Astrocyte (in vitro differentiated cells and primary cell): Measurements from ENCODE around the gene GALNS. TPM values are rescaled to one million over a fixed set of nuclear protein-coding genes. Genes with fewer than 3 reads are reported as not detected.

Experiments
- DNase-seq: peaks from one replicate; pipeline ENCODE4 v3.0.0-alpha.2; 2010; ENCODE audit warnings: low read depth
- FAIRE-seq: peaks from 2 replicates; lab custom pipeline; 2011; peaks lifted over from hg19 to GRCh38; lab: Jason Lieb, UNC
- H2AFZ ChIP-seq: 2 replicates; pipeline ENCODE4 v1.6.0; 2012; ENCODE audit warnings: low read depth, low read length, inconsistent platforms
- H3K27ac ChIP-seq: 2 replicates; pipeline ENCODE4 v1.5.1; 2011; ENCODE audit warnings: low read depth, low read length, inconsistent platforms
- H3K27me3 ChIP-seq: 2 replicates; pipeline ENCODE4 v1.6.0; 2011; ENCODE audit warnings: low read length, inconsistent platforms; ENCODE audit not compliant: insufficient read depth
- H3K36me3 ChIP-seq: 2 replicates; pipeline ENCODE4 v1.5.1; 2011; ENCODE audit warnings: low read length, inconsistent platforms; ENCODE audit not compliant: insufficient read depth
- H3K4me1 ChIP-seq: 2 replicates; pipeline ENCODE4 v1.5.1; 2011; ENCODE audit warnings: low read length, inconsistent platforms; ENCODE audit not compliant: insufficient read depth
- H3K4me2 ChIP-seq: 2 replicates; pipeline ENCODE4 v1.6.0; 2012; ENCODE audit warnings: low read length, inconsistent platforms
- H3K4me3 ChIP-seq: 2 replicates; pipeline ENCODE4 v1.5.1; 2011; ENCODE audit warnings: low read depth, mild to moderate bottlenecking, low read length, inconsistent platforms; ENCODE audit not compliant: insufficient read depth
- H3K79me2 ChIP-seq: 2 replicates; pipeline ENCODE4 v1.6.0; 2012; ENCODE audit warnings: mild to moderate bottlenecking, low read length, inconsistent platforms; ENCODE audit not compliant: insufficient read depth
- H3K9ac ChIP-seq: 2 replicates; pipeline ENCODE4 v1.6.0; 2012; ENCODE audit warnings: mild to moderate bottlenecking, low read length, inconsistent platforms
- H3K9me3 ChIP-seq: 2 replicates; pipeline ENCODE4 v1.5.1; 2012; ENCODE audit warnings: low read depth, mild to moderate bottlenecking, low read length, inconsistent platforms; ENCODE audit not compliant: insufficient read depth
- H4K20me1 ChIP-seq: 2 replicates; pipeline ENCODE4 v1.6.0; 2012; ENCODE audit warnings: low read length, inconsistent platforms; ENCODE audit not compliant: insufficient read depth
- H3K27ac Mint-ChIP-seq: one replicate; pipeline ENCODE4 v1.8.0; 2021; ENCODE audit warnings: mild to moderate bottlenecking, mixed read lengths; ENCODE audit not compliant: unreplicated experiment
- H3K27me3 Mint-ChIP-seq: one replicate; pipeline ENCODE4 v1.8.0; 2021; ENCODE audit warnings: low read depth, mixed read lengths; ENCODE audit not compliant: unreplicated experiment
- H3K36me3 Mint-ChIP-seq: one replicate; pipeline ENCODE4 v1.8.0; 2021; ENCODE audit warnings: low read depth, mixed read lengths; ENCODE audit not compliant: unreplicated experiment
- H3K4me1 Mint-ChIP-seq: one replicate; pipeline ENCODE4 v1.8.0; 2021; ENCODE audit warnings: low read depth, mixed read lengths; ENCODE audit not compliant: unreplicated experiment
- H3K4me3 Mint-ChIP-seq: one replicate; pipeline ENCODE4 v1.8.0; 2021; ENCODE audit warnings: mild to moderate bottlenecking, moderate library complexity, mixed read lengths; ENCODE audit not compliant: unreplicated experiment
- H3K9me3 Mint-ChIP-seq: one replicate; pipeline ENCODE4 v1.8.0; 2021; ENCODE audit warnings: mild to moderate bottlenecking, mixed read lengths; ENCODE audit not compliant: unreplicated experiment
- EZH2 ChIP-seq: IDR thresholded peaks from 2 replicates; pipeline ENCODE4 v1.6.1; 2012; ENCODE audit warnings: mild to moderate bottlenecking, low read length, inconsistent platforms; ENCODE audit not compliant: insufficient read depth
- total RNA-seq: library from RNA; stranded (reverse); gene quantifications from 2 replicates; pipeline ENCODE4 v1.2.1, GENCODE V29; 2021
- TF ChIP-seq, protein P1 (sequence below): IDR thresholded peaks from 2 replicates; pipeline ENCODE4 v1.5.1; 2011; ENCODE audit warnings: low read depth, mild to moderate bottlenecking, inconsistent platforms, low read length, moderate library complexity; ENCODE audit not compliant: insufficient read depth

Gene GALNS
- total RNA-seq, 1 donor from 2014 or later, result 31.7 TPM

DNA sequence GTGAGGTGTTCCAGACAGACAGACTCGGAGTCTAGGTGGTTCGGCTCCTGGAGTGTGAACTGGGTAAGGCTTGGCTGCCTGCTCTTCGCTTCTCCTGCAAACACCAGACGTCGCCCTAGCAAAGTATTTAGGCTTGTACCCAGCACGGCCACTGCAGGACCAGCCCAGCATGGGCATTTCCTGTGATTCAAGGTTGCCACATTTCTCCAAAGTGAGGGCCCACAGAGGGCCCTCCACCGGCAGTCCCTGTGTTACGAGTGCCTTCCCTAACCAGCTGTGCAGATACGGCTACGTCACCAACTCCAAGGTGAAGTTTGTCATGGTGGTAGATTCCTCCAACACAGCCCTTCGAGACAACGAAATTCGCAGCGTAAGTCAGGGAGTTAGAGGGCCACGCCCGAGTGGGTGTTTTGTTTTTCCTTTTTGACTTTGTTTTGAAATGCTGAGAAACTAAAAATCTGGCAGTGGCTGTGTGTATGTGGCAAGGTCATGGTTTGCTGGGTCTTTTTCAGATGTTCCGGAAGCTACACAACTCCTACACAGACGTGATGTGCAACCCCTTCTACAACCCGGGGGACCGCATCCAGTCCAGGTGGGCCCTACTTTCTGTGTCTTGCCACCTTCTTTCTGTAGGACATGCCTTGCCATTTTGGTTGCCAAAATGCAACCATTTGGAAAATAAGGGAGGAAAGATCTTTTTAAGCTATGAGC lies 2.8 kb upstream of the GALNS start:
- no peak overlapping the region for H3K27ac Mint-ChIP-seq
- H3K4me2 ChIP-seq, result no peak overlapping the region
- no peak overlapping the region for H3K4me3 Mint-ChIP-seq

DNA sequence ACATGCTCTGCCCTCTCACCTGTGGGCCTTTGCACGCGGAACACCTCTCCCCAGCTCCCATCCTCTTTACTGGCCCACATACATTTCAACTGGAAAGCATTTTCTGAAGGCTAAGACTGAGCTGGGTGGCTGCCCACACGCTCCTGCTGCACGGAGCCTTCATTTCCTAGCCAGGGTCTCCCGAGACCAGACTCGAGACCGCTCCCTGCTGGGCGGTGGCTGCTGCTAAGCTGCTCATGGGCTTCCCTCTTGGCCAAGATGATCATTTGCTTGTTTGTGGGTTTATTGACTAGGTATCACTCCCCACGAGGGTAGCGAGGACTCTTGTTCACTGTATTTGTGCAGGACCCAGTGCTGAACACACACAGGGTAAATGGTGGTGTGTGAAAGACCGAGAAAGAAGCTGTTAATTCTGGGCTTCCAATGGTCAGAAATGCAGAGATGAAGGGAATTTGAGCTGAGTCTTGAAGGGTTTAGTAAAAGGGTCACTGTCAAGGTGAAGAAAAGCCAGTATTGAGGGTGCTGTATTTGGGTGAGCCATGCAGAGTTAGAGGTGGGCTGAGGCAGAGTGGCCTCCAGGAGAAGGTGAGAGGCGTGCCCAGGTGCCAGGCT lies 1.1 kb upstream of the GALNS start:
- Histone ChIP-seq H3K9me3 (no peaks in the 10 kb centered on the region), H3K27me3 (no peaks in the 10 kb centered on the region), H4K20me1 (peaks cover 42% of the 10 kb centered on the region), H3K4me1 (peaks cover 12% of the 10 kb centered on the region), H3K4me3 (peak overlapping the region; percentile 91), H2AFZ (peak overlapping the region; percentile 88), H3K9ac (peak overlapping the region; percentile 94), H3K36me3 (peaks cover 6% of the 10 kb centered on the region), H3K27ac (peak overlapping the region; percentile 88), H3K79me2 (peaks cover 34% of the 10 kb centered on the region), H3K4me2 (peak overlapping the region; percentile 99)
- Mint-ChIP-seq H3K27ac (peak overlapping the region; percentile 100), H3K4me1 (peaks cover 6% of the 10 kb centered on the region), H3K27me3 (no peaks in the 10 kb centered on the region), H3K4me3 (peak overlapping the region; percentile 100), H3K36me3 (peaks cover 12% of the 10 kb centered on the region), H3K9me3 (peaks cover 2% of the 10 kb centered on the region)
- peak; percentile 47 for DNase-seq
- FAIRE-seq, result no peak
- TF ChIP-seq EZH2, result no peak
- TF ChIP-seq, protein P1, sequence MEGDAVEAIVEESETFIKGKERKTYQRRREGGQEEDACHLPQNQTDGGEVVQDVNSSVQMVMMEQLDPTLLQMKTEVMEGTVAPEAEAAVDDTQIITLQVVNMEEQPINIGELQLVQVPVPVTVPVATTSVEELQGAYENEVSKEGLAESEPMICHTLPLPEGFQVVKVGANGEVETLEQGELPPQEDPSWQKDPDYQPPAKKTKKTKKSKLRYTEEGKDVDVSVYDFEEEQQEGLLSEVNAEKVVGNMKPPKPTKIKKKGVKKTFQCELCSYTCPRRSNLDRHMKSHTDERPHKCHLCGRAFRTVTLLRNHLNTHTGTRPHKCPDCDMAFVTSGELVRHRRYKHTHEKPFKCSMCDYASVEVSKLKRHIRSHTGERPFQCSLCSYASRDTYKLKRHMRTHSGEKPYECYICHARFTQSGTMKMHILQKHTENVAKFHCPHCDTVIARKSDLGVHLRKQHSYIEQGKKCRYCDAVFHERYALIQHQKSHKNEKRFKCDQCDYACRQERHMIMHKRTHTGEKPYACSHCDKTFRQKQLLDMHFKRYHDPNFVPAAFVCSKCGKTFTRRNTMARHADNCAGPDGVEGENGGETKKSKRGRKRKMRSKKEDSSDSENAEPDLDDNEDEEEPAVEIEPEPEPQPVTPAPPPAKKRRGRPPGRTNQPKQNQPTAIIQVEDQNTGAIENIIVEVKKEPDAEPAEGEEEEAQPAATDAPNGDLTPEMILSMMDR, result peak; percentile 72

More for the DNA sequence above, 2.8 kb upstream of the GALNS start:
- no peaks in the 10 kb centered on the region for H3K9me3 ChIP-seq
- peaks cover 6% of the 10 kb centered on the region for H3K36me3 ChIP-seq
- no peak for DNase-seq
- no peak overlapping the region for H3K4me3 ChIP-seq
- no peaks in the 10 kb centered on the region for H3K27me3 ChIP-seq
- Mint-ChIP-seq H3K4me1 (peaks cover 6% of the 10 kb centered on the region), H3K27me3 (no peaks in the 10 kb centered on the region), H3K36me3 (peaks cover 12% of the 10 kb centered on the region), H3K9me3 (peaks cover 2% of the 10 kb centered on the region)
- H3K4me1 ChIP-seq, result peaks cover 12% of the 10 kb centered on the region
- TF ChIP-seq, protein P1, result no peak
- TF ChIP-seq EZH2, result no peak
- H3K27ac ChIP-seq, result no peak overlapping the region
- peaks cover 30% of the 10 kb centered on the region for H3K79me2 ChIP-seq
- peaks cover 28% of the 10 kb centered on the region for H4K20me1 ChIP-seq
- no peak for FAIRE-seq
- no peak overlapping the region for H3K9ac ChIP-seq
- no peak overlapping the region for H2AFZ ChIP-seq
